ENCODE results near the gene COQ10A. TPM values are rescaled to one million over a fixed set of nuclear protein-coding genes. Genes with fewer than 3 reads are reported as not detected.

The COQ10A gene
- total and polyA plus RNA-seq, 9 of the 15 experiments (the other 6 are each of a cell fraction or from before 2014, with no cell fraction given): 3.1 to 26.4 (median 12.7) TPM

DNA sequence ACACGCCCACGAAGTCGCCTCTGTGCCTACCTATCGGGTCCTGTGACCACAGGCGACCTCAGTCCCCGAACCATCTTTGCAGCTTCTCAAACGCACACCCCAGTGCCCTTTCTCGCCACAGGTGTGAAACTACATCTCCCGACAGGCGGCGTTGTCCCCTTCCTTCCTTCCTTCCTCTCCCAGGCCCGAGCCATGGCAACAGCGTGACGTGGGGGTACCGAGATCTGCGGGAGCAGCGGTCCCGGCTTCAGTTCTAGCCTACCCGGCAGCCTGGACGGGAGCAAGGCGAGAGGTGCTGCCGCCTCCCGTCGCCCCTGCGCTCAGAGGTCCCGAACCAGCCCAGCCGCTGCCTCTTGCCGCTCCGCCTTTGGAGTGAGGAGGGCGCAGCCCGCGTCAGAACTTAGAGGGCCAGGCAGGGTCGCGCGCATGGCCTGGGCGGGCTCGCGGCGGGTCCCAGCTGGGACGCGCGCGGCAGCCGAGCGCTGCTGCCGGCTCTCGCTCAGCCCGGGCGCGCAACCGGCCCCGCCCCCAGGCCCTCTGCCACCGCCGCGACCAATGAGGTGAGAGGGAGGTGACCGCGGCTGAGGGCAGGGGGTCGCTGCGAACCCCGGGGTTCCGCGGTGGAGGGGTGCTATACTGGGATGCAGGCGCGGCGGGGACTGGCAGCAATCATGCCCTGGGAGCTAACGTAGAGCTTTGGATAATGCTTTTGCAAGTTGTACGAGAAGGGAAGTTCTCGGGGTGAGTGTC, at the start of gene COQ10A (continued):
- TF ChIP-seq ZNF124 (CRISPR knock-in tag; IDR thresholded peaks at IDR 0.05) (no peak), SAFB2 (IDR thresholded peaks at IDR 0.05; ENCODE audit: borderline replicate concordance, low read depth, low read length, severe bottlenecking) (no peak), CAMTA2 (CRISPR knock-in tag; conservative IDR thresholded peaks at IDR 0.05) (no peak), FOXJ3 (CRISPR knock-in tag; IDR thresholded peaks at IDR 0.05) (no peak), ZNF232 (CRISPR knock-in tag; IDR thresholded peaks at IDR 0.05) (no peak), ZBTB17 (CRISPR knock-in tag; IDR thresholded peaks at IDR 0.05) (peak; percentile 61; the same call in 1 of the 2 replicates), HNRNPK (IDR thresholded peaks at IDR 0.05; ENCODE audit: low read depth, low read length, poor library complexity, severe bottlenecking) (peak; percentile 19), SUPT5H (IDR thresholded peaks at IDR 0.05) (peak; percentile 79), CCAR2 (IDR thresholded peaks at IDR 0.05; ENCODE audit: low read depth, low read length) (no peak), KAT7 (CRISPR knock-in tag; IDR thresholded peaks at IDR 0.05; ENCODE audit: borderline replicate concordance) (peak; percentile 91; the same call in 1 of the 2 replicates), BRF1 (IDR thresholded peaks at IDR 0.05; ENCODE audit: borderline replicate concordance, extremely low read depth, insufficient read length) (no peak), PTTG1 (tag; IDR thresholded peaks at IDR 0.05; ENCODE audit: low read depth) (no peak), ZSCAN32 (CRISPR knock-in tag; IDR thresholded peaks at IDR 0.05) (no peak), PRMT5 (CRISPR knock-in tag; IDR thresholded peaks at IDR 0.05) (no peak), SMAD4 (CRISPR knock-in tag; conservative IDR thresholded peaks at IDR 0.05) (0 out of 2 replicates have a peak, but pooled peaks have one; percentile 60), ZNF830 (CRISPR knock-in tag; IDR thresholded peaks at IDR 0.05) (no peak), ESRRA (IDR thresholded peaks at IDR 0.05; ENCODE audit: borderline replicate concordance, low read depth) (peak; percentile 59), RAD21 (CRISPR knock-in tag; conservative IDR thresholded peaks at IDR 0.05 in 1 of 2, IDR thresholded peaks at IDR 0.05 in 1 of 2) (peak; percentile 11 to 48; a peak in 3 of 4 replicates), BRCA1 (IDR thresholded peaks at IDR 0.05) (no peak), BRCA1 (CRISPR knock-in tag; IDR thresholded peaks at IDR 0.05) (no peak), GATA2 (CRISPR knock-in tag; IDR thresholded peaks at IDR 0.05) (no peak), SLC30A9 (CRISPR knock-in tag; IDR thresholded peaks at IDR 0.05) (no peak), HNRNPH1 (optimal IDR thresholded peaks at IDR 0.05; ENCODE audit: low read depth, low read length) (no peak), ZKSCAN1 (IDR thresholded peaks at IDR 0.05; ENCODE audit: low read depth, low read length) (no peak; the same call in 1 of the 2 replicates), ZNF57 (CRISPR knock-in tag; IDR thresholded peaks at IDR 0.05) (no peak), SRSF1 (IDR thresholded peaks at IDR 0.05; ENCODE audit: low read depth, low read length) (no peak), MTA2 (IDR thresholded peaks at IDR 0.05; ENCODE audit: low read depth) (no peak)
- TF ChIP-seq, protein P1, sequence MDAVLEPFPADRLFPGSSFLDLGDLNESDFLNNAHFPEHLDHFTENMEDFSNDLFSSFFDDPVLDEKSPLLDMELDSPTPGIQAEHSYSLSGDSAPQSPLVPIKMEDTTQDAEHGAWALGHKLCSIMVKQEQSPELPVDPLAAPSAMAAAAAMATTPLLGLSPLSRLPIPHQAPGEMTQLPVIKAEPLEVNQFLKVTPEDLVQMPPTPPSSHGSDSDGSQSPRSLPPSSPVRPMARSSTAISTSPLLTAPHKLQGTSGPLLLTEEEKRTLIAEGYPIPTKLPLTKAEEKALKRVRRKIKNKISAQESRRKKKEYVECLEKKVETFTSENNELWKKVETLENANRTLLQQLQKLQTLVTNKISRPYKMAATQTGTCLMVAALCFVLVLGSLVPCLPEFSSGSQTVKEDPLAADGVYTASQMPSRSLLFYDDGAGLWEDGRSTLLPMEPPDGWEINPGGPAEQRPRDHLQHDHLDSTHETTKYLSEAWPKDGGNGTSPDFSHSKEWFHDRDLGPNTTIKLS (IDR thresholded peaks at IDR 0.05; ENCODE audit: borderline replicate concordance, low read depth): peak; percentile 77
- TF ChIP-seq, protein P2, sequence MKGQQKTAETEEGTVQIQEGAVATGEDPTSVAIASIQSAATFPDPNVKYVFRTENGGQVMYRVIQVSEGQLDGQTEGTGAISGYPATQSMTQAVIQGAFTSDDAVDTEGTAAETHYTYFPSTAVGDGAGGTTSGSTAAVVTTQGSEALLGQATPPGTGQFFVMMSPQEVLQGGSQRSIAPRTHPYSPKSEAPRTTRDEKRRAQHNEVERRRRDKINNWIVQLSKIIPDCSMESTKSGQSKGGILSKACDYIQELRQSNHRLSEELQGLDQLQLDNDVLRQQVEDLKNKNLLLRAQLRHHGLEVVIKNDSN (CRISPR knock-in tag; IDR thresholded peaks at IDR 0.05): peak; percentile 30
- TF ChIP-seq, protein P3, sequence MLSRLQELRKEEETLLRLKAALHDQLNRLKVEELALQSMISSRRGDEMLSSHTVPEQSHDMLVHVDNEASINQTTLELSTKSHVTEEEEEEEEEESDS (CRISPR knock-in tag; IDR thresholded peaks at IDR 0.05): no peak

Measured in K562 (cell line).